Natural killer cell (primary cell): ENCODE measurements around the gene COA4. TPM values are rescaled to one million over a fixed set of nuclear protein-coding genes. Genes with fewer than 3 reads are reported as not detected.

Experiments
- ATAC-seq, 3 donors: fragments of 150-1000 bp in 2 of 3; fragments of 200-7000 bp in 1 of 3; cut with Tn5 transposase; 1 replicate in 1 of 3; 2 replicates in 2 of 3; pipeline ENCODE4 v1.10.0; 2021; ENCODE audit warnings: mild to moderate bottlenecking in 2 of 3, moderate library complexity in 2 of 3
- DNase-seq, 2 donors: peaks; one replicate each; pipeline versions ENCODE4 v3.0.0 to v3.0.0-alpha.2; 2013 to 2021; ENCODE audit warnings: mixed read lengths in 1 of 2
- H3K27ac ChIP-seq: one replicate; pipeline ENCODE4 v1.5.1; 2013; ENCODE audit warnings: mild to moderate bottlenecking, low read length
- H3K27me3 ChIP-seq: one replicate; pipeline ENCODE4 v1.6.1; 2013; ENCODE audit warnings: low read length; ENCODE audit not compliant: control insufficient read depth, insufficient read depth
- H3K36me3 ChIP-seq: one replicate; pipeline ENCODE4 v1.6.1; 2013; ENCODE audit warnings: low read length; ENCODE audit not compliant: control insufficient read depth, insufficient read depth
- H3K4me1 ChIP-seq: one replicate; pipeline ENCODE4 v1.6.1; 2013; ENCODE audit warnings: low read length; ENCODE audit not compliant: control insufficient read depth, insufficient read depth
- H3K4me3 ChIP-seq: one replicate; pipeline ENCODE4 v1.5.1; 2013; ENCODE audit warnings: low read length
- H3K9me3 ChIP-seq: one replicate; pipeline ENCODE4 v1.6.1; 2013; ENCODE audit warnings: low read length; ENCODE audit not compliant: control insufficient read depth, insufficient read depth
- H3K27ac Mint-ChIP-seq, 2 donors: one replicate each; pipeline ENCODE4 v1.8.0; 2022; ENCODE audit warnings: mild to moderate bottlenecking in 2 of 2, mixed read lengths in 2 of 2, moderate library complexity in 1 of 2
- H3K27me3 Mint-ChIP-seq, 2 donors: one replicate each; pipeline ENCODE4 v1.8.0; 2022; ENCODE audit warnings: low read depth in 2 of 2, mixed read lengths in 2 of 2
- H3K36me3 Mint-ChIP-seq: one replicate; pipeline ENCODE4 v1.8.0; 2022; ENCODE audit warnings: mixed read lengths
- H3K4me1 Mint-ChIP-seq, 2 donors: one replicate each; pipeline ENCODE4 v1.8.0; 2022; ENCODE audit warnings: mixed read lengths in 2 of 2
- H3K4me3 Mint-ChIP-seq: one replicate; pipeline ENCODE4 v1.8.0; 2022; ENCODE audit warnings: mild to moderate bottlenecking, moderate library complexity, mixed read lengths
- H3K9me3 Mint-ChIP-seq, 2 donors: one replicate each; pipeline ENCODE4 v1.8.0; 2022; ENCODE audit warnings: mixed read lengths in 2 of 2
- CTCF ChIP-seq: fragments of 200-600 bp; IDR thresholded peaks from one replicate; pipeline ENCODE4 v1.8.0; 2022; ENCODE audit warnings: antibody characterized with exemption
- WGBS: methylation state at CpG from one replicate; pipeline ENCODE4 v1.1.7; 2013; ENCODE audit warnings: missing lambda C conversion rate; ENCODE audit not compliant: insufficient coverage; 5-methylcytosine and 5-hydroxymethylcytosine counted together
- intact Hi-C: fragments of 100-400 bp; cut with micrococcal nuclease; formaldehyde crosslinking; loops from one replicate; pipeline ENCODE4 v1.14.2; 2022
- total RNA-seq, 4 donors: library from RNA; stranded (reverse); fragments of 120-200 nt in 1 of 4; gene quantifications; one replicate each; pipeline versions ENCODE4 v1.2.3 to v1.2.4, GENCODE V29; 2013 to 2022

Gene COA4
- total RNA-seq, 3 donors from 2014 or later (not counting 1 experiment from before 2014, with no cell fraction given): 23.0 to 32.9 (median 26.0) TPM

- Histone ChIP-seq H3K9me3 (no peaks in the 10 kb centered on the region), H3K36me3 (peaks cover 8% of the 10 kb centered on the region), H3K27ac (no peak overlapping the region), H3K27me3 (no peaks in the 10 kb centered on the region), H3K4me1 (no peaks in the 10 kb centered on the region), H3K4me3 (no peak overlapping the region)
- no peak for ATAC-seq
- no peak for TF ChIP-seq CTCF
- Mint-ChIP-seq H3K4me3 (no peak overlapping the region), H3K36me3 (peaks cover 7% of the 10 kb centered on the region), H3K27ac (no peak overlapping the region), H3K4me1 (no peaks in the 10 kb centered on the region), H3K9me3 (no peaks in the 10 kb centered on the region), H3K27me3 (no peaks in the 10 kb centered on the region)
- WGBS: 76% methylated on average over 2 of the region's 2 CpGs
- no peak for DNase-seq
- intact Hi-C loops: no loop called here
Measured at GRCh38 chr11:73860202-73860601, 16.4 kb downstream of the COA4 start.

- Mint-ChIP-seq H3K9me3 (no peaks in the 10 kb centered on the region), H3K27ac (no peak overlapping the region), H3K36me3 (peaks cover 7% of the 10 kb centered on the region), H3K27me3 (no peaks in the 10 kb centered on the region), H3K4me1 (no peaks in the 10 kb centered on the region), H3K4me3 (no peak overlapping the region)
- TF ChIP-seq CTCF: no peak
- Histone ChIP-seq H3K27ac (no peak overlapping the region), H3K4me1 (no peaks in the 10 kb centered on the region), H3K27me3 (no peaks in the 10 kb centered on the region), H3K9me3 (no peaks in the 10 kb centered on the region), H3K36me3 (peaks cover 8% of the 10 kb centered on the region), H3K4me3 (no peak overlapping the region)
- DNase-seq (no peak), ATAC-seq (no peak)
- intact Hi-C loops: no loop called here
- 91% methylated on average over 2 of the region's 2 CpGs for WGBS
Measured at GRCh38 chr11:73859671-73860070, 17.0 kb downstream of the COA4 start.

DNA sequence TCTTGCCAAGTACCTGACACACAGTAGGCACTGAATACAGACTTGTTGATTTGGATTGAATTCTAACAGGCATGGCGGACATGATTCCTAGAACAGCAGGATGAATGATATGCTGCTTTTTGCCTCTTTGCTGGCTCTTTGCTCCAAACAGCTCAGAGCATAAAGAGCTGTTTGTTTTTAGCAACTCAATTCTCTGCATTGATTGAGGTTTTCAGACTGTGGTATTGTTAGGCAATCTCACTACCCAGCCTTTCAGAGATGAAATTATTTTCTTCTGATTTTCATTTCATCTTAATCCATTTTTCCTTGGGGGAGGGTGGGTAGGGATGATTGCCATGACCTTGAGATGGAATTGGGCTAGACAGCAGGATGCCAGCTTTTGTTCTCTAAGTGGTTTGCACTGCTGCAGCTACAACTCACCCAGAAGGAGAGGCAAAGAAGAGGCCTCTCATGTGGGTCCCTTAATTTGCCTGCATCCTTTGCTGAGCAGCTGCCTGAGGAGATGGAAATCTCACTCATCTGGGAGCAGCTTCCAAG is 20.5 kb downstream of the COA4 start:
- H3K36me3 ChIP-seq: peaks cover 11% of the 10 kb centered on the region
- Mint-ChIP-seq H3K36me3 (peaks cover 7% of the 10 kb centered on the region), H3K4me1 (no peaks in the 10 kb centered on the region), H3K27me3 (no peaks in the 10 kb centered on the region), H3K27ac (no peak overlapping the region), H3K9me3 (no peaks in the 10 kb centered on the region), H3K4me3 (no peak overlapping the region)
- no peak for TF ChIP-seq CTCF
- no peaks in the 10 kb centered on the region for H3K9me3 ChIP-seq
- H3K27ac ChIP-seq: no peak overlapping the region
- 100% methylated on average over 1 of the region's 1 CpG for WGBS
- intact Hi-C loops: no loop called here
- H3K4me1 ChIP-seq: no peaks in the 10 kb centered on the region
- ATAC-seq: no peak
- no peaks in the 10 kb centered on the region for H3K27me3 ChIP-seq
- no peak overlapping the region for H3K4me3 ChIP-seq
- DNase-seq: no peak

- Histone ChIP-seq H3K4me3 (no peak overlapping the region), H3K4me1 (no peaks in the 10 kb centered on the region), H3K36me3 (peaks cover 3% of the 10 kb centered on the region), H3K9me3 (no peaks in the 10 kb centered on the region), H3K27me3 (no peaks in the 10 kb centered on the region), H3K27ac (no peak overlapping the region)
- Mint-ChIP-seq H3K36me3 (no peaks in the 10 kb centered on the region), H3K9me3 (no peaks in the 10 kb centered on the region), H3K27ac (no peak overlapping the region), H3K4me1 (no peaks in the 10 kb centered on the region), H3K4me3 (no peak overlapping the region), H3K27me3 (no peaks in the 10 kb centered on the region)
- intact Hi-C loops: no loop called here
- DNase-seq: no peak
- no peak for ATAC-seq
- TF ChIP-seq CTCF: no peak
- WGBS: 100% methylated on average over 1 of the region's 1 CpG
Measured at GRCh38 chr11:73854680-73855079, 22.0 kb downstream of the COA4 start.
